CD14-positive monocyte (primary cell): Measurements from ENCODE around the gene RAB11B. TPM values are rescaled to one million over a fixed set of nuclear protein-coding genes. Genes with fewer than 3 reads are reported as not detected.

Experiments
- DNase-seq, 3 donors: peaks; one replicate each; pipeline ENCODE4 v3.0.0-alpha.2; 2011 to 2022
- H2AFZ ChIP-seq: 2 replicates; pipeline ENCODE4 v1.6.0; 2012; ENCODE audit warnings: mild to moderate bottlenecking, low read depth, low read length, inconsistent platforms; ENCODE audit not compliant: insufficient read depth, poor library complexity, severe bottlenecking
- H3K27ac ChIP-seq, 2 donors: 1 replicate in 1 of 2; 2 replicates in 1 of 2; pipeline ENCODE4 v1.5.1; 2012 to 2013; ENCODE audit warnings: low read length in 2 of 2, control low read depth in 1 of 2, inconsistent platforms in 1 of 2, low read depth in 1 of 2, mild to moderate bottlenecking in 1 of 2
- H3K27me3 ChIP-seq, 2 donors: one replicate each; pipeline versions ENCODE4 v1.6.0 to v1.6.1; 2011 to 2013; ENCODE audit warnings: low read length in 2 of 2; ENCODE audit not compliant: control insufficient read depth in 2 of 2, insufficient read depth in 2 of 2
- H3K36me3 ChIP-seq, 2 donors: replicated peaks in 1 of 2; 1 replicate in 1 of 2; 2 replicates in 1 of 2; pipeline versions ENCODE4 v1.5.1 to v1.6.1; 2012 to 2013; ENCODE audit warnings: low read length in 2 of 2, control low read depth in 1 of 2, inconsistent platforms in 1 of 2, mild to moderate bottlenecking in 1 of 2; ENCODE audit not compliant: insufficient read depth in 2 of 2, control insufficient read depth in 1 of 2
- H3K4me1 ChIP-seq, 2 donors: 1 replicate in 1 of 2; 2 replicates in 1 of 2; pipeline versions ENCODE4 v1.5.1 to v1.6.1; 2012 to 2013; ENCODE audit warnings: low read length in 2 of 2, control low read depth in 1 of 2, inconsistent platforms in 1 of 2, mild to moderate bottlenecking in 1 of 2, moderate library complexity in 1 of 2; ENCODE audit not compliant: insufficient read depth in 2 of 2, control insufficient read depth in 1 of 2
- H3K4me2 ChIP-seq: replicated peaks from 2 replicates; pipeline ENCODE3; 2012; ENCODE audit warnings: low read length, moderate library complexity, mild to moderate bottlenecking; ENCODE audit not compliant: poor library complexity, severe bottlenecking; ENCODE audit errors: extremely low read depth
- H3K4me3 ChIP-seq, 3 experiments: fragments of 200-600 bp in 1 of 3; sonication (generic) in 1 of 3; replicated peaks in 1 of 3; 1 replicate in 2 of 3; 2 replicates in 1 of 3; pipeline ENCODE4 v1.5.1; 2011 to 2013; ENCODE audit warnings: low read length in 3 of 3, mild to moderate bottlenecking in 3 of 3, control low read depth in 2 of 3, low read depth in 2 of 3, inconsistent platforms in 1 of 3, moderate library complexity in 1 of 3
- H3K79me2 ChIP-seq: 2 replicates; pipeline ENCODE4 v1.6.0; 2012; ENCODE audit warnings: mild to moderate bottlenecking, control low read depth, inconsistent platforms, low read length, moderate library complexity; ENCODE audit not compliant: insufficient read depth
- H3K9ac ChIP-seq: 2 replicates; pipeline ENCODE4 v1.6.0; 2017; ENCODE audit warnings: low read length, mild to moderate bottlenecking; ENCODE audit not compliant: insufficient read depth, poor library complexity, severe bottlenecking
- H3K9me3 ChIP-seq, 2 donors: replicated peaks in 1 of 2; 1 replicate in 1 of 2; 2 replicates in 1 of 2; pipeline versions ENCODE4 v1.5.1 to v1.6.1; 2012 to 2013; ENCODE audit warnings: low read length in 2 of 2, control low read depth in 1 of 2; ENCODE audit not compliant: control insufficient read depth in 1 of 2, insufficient read depth in 1 of 2
- H4K20me1 ChIP-seq: 2 replicates; pipeline ENCODE4 v1.6.0; 2012; ENCODE audit warnings: mild to moderate bottlenecking, low read length, control low read depth, moderate library complexity; ENCODE audit not compliant: insufficient read depth
- H3K27ac Mint-ChIP-seq, 7 donors: one replicate each; pipeline ENCODE4 v1.8.0; 2020; ENCODE audit warnings: mild to moderate bottlenecking in 7 of 7, mixed read lengths in 7 of 7, moderate library complexity in 6 of 7, inconsistent platforms in 2 of 7
- H3K27me3 Mint-ChIP-seq, 3 donors: one replicate each; pipeline ENCODE4 v1.8.0; 2021 to 2022; ENCODE audit warnings: low read depth in 3 of 3, mild to moderate bottlenecking in 3 of 3, mixed read lengths in 3 of 3, moderate library complexity in 3 of 3, inconsistent platforms in 1 of 3
- H3K36me3 Mint-ChIP-seq, 2 donors: one replicate each; pipeline ENCODE4 v1.8.0; 2020; ENCODE audit warnings: mixed read lengths in 2 of 2, inconsistent platforms in 1 of 2, mild to moderate bottlenecking in 1 of 2
- H3K4me1 Mint-ChIP-seq: one replicate; pipeline ENCODE4 v1.8.0; 2020; ENCODE audit warnings: mild to moderate bottlenecking, mixed read lengths
- H3K4me3 Mint-ChIP-seq, 2 donors: one replicate each; pipeline ENCODE4 v1.8.0; 2020; ENCODE audit warnings: mild to moderate bottlenecking in 2 of 2, mixed read lengths in 2 of 2, moderate library complexity in 1 of 2
- H3K9me3 Mint-ChIP-seq, 7 donors: one replicate each; pipeline ENCODE4 v1.8.0; 2020 to 2022; ENCODE audit warnings: mixed read lengths in 7 of 7, mild to moderate bottlenecking in 6 of 7, moderate library complexity in 6 of 7, inconsistent platforms in 2 of 7
- WGBS: methylation state at CpG from one replicate; pipeline ENCODE4 v1.1.5; 2013; ENCODE audit warnings: missing lambda C conversion rate; ENCODE audit not compliant: insufficient coverage; 5-methylcytosine and 5-hydroxymethylcytosine counted together
- intact Hi-C, 2 donors: fragments of 100-400 bp; cut with micrococcal nuclease; formaldehyde crosslinking; loops; one replicate each; pipeline versions ENCODE4 v1.15.0 to v1.15.1; 2023
- polyA plus RNA-seq, 3 donors: library from polyadenylated mRNA; depleted of rRNA in 1 of 3; unstranded in 2 of 3; stranded (reverse) in 1 of 3; fragments of 300-500 nt in 2 of 3; fragments of >200 nt in 1 of 3; fragmentation: Illumina TruSeq in 2 of 3; gene quantifications; 1 replicate in 2 of 3; 2 replicates in 1 of 3; pipeline ENCODE4 v1.2.3, GENCODE V29; 2012 to 2021
- TF ChIP-seq, protein P1 (sequence below): fragments of 200-600 bp; IDR thresholded peaks from one replicate; pipeline ENCODE4 v1.8.0; 2022; ENCODE audit warnings: antibody characterized with exemption, mild to moderate bottlenecking

Gene RAB11B
- polyA plus RNA-seq, 3 donors: 36.5 to 128 (median 45.4) TPM

DNA sequence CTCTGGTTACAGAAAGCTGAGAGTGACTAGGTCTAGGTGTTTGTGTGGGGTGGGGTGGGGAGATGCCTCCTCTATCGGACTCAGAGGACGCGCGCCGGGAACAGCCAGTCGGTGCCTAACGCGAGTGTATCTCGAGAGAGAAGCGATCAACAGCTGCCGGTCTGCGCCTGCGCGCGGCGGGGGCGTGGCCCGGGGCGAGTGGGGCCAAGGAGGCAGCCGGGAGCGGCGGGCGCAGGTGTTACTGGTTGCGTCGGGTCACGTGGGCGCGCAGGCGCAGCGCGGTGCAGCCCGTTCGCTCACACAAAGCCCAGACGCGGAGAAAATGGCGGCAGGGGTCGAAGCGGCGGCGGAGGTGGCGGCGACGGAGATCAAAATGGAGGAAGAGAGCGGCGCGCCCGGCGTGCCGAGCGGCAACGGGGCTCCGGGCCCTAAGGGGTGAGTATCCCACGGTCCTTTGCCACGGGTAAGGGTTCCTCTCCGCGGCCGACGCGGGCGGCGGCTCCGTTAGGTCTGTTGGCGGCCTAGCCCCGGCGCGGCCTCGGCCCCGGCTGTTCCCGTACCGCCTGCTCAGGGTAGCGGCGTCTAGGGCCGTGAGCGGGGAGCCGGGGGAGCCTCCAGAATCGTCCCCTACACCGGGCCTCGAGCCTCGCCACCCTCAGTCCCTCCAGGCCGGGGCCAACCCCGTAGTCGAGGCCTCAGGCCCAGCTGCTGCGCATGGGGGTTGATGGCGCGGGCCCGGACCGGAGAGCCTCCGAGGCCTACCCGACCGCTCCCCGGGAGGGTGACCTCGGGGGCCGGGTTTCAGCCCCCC, 54.7 kb downstream of the RAB11B start, which contains the start of gene HNRNPM:
HNRNPM (plus strand) TSS at position 299 of the 811 bp plus-strand sequence; CDS start at position 323, 24 bp downstream.
- Histone ChIP-seq H3K4me3 (peak within 1 kb of the TSS; percentile 90 to 94 (median 94)), H3K79me2 (peaks cover 52% of the 10 kb centered on the region)
- peaks cover 38% of the 10 kb centered on the region for H3K4me1 Mint-ChIP-seq

DNA sequence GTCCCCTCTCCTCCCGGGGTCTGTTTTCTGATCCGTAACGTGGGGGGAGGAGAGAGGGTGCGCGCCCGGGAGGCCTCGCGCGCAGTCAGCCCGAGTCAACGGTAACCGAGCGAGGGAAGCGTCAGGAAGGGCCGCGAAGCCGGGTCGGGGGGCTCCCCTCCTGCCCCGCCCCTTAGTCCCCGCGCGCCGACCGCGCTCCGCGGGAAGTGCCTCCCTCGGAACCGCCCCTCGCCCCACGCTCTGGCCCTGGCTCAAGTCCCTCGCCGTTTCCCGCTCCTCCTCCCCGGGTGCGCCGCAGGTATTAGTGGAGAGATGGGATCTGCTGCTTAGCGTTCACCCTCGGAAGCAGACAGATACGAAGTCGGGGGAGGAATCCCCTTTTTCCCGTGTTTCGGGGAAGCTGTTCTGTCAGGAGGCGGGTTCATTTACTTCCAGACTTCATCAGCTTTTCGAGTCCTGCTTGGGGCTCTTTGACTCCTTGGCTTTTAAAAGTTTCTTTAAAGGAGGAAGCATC, 55.4 kb downstream of the RAB11B start:
- peaks cover 19 to 21% of the 10 kb centered on the region in 2 donors for H3K36me3 Mint-ChIP-seq
- H3K4me3 Mint-ChIP-seq: peak overlapping the region; percentile 93 to 98
- Histone ChIP-seq H3K79me2 (peaks cover 58% of the 10 kb centered on the region), H3K9me3 (no peaks in the 10 kb centered on the region), H2AFZ (peak overlapping the region; percentile 97), H3K27me3 (no peaks in the 10 kb centered on the region), H3K4me2 (peak overlapping the region; percentile 89), H3K27ac (peak overlapping the region; percentile 64 to 94), H3K4me1 (peaks cover 25 to 26% of the 10 kb centered on the region in 2 donors), H3K9ac (peak overlapping the region; percentile 98), H4K20me1 (peaks cover 57% of the 10 kb centered on the region), H3K36me3 (peaks cover 13 to 16% of the 10 kb centered on the region in 2 donors), H3K4me3 (peak overlapping the region; percentile 90 to 94 (median 94))
- no peaks in the 10 kb centered on the region for H3K9me3 Mint-ChIP-seq
- 0% methylated on average over 7 of the region's 45 CpGs for WGBS
- TF ChIP-seq, protein P1, sequence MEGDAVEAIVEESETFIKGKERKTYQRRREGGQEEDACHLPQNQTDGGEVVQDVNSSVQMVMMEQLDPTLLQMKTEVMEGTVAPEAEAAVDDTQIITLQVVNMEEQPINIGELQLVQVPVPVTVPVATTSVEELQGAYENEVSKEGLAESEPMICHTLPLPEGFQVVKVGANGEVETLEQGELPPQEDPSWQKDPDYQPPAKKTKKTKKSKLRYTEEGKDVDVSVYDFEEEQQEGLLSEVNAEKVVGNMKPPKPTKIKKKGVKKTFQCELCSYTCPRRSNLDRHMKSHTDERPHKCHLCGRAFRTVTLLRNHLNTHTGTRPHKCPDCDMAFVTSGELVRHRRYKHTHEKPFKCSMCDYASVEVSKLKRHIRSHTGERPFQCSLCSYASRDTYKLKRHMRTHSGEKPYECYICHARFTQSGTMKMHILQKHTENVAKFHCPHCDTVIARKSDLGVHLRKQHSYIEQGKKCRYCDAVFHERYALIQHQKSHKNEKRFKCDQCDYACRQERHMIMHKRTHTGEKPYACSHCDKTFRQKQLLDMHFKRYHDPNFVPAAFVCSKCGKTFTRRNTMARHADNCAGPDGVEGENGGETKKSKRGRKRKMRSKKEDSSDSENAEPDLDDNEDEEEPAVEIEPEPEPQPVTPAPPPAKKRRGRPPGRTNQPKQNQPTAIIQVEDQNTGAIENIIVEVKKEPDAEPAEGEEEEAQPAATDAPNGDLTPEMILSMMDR: no peak
- peak overlapping the region; percentile 85 to 94 (median 92) for H3K27ac Mint-ChIP-seq
- H3K4me1 Mint-ChIP-seq: peaks cover 44% of the 10 kb centered on the region
- peaks cover 0 to 7% (median 3%) of the 10 kb centered on the region in 3 donors for H3K27me3 Mint-ChIP-seq
- intact Hi-C loops: loop anchor here (5.0 to 10.0 kb wide), 2 partner anchors 33 to 59 kb away; partner anchors contain the start of genes MARCHF2 (in 2 of the 2) and PRAM1 (in 1 of the 2)
- peak in 2 of 3 donors; percentile 19 to 29 for DNase-seq

More for the DNA sequence above, 54.7 kb downstream of the RAB11B start, which contains the start of gene HNRNPM:
- H3K9me3 ChIP-seq: no peaks in the 10 kb centered on the region
- peak within 1 kb of the TSS; percentile 89 for H3K4me2 ChIP-seq
- peaks cover 50% of the 10 kb centered on the region for H4K20me1 ChIP-seq
- H3K36me3 ChIP-seq: peaks cover 13 to 16% of the 10 kb centered on the region in 2 donors
- under 1% methylated on average over 90 of the region's 93 CpGs for WGBS
- no peaks in the 10 kb centered on the region for H3K27me3 ChIP-seq
- Mint-ChIP-seq H3K27me3 (peaks cover 0 to 7% (median 3%) of the 10 kb centered on the region in 3 donors), H3K27ac (peak within 1 kb of the TSS; percentile 87 to 97 (median 95)), H3K4me3 (peak within 1 kb of the TSS; percentile 93 to 98), H3K9me3 (no peaks in the 10 kb centered on the region), H3K36me3 (peaks cover 19 to 21% of the 10 kb centered on the region in 2 donors)
- intact Hi-C loops: loop anchor here (5.0 to 10.0 kb wide), 2 partner anchors 33 to 60 kb away; partner anchors contain the start of genes MARCHF2 (in 2 of the 2) and PRAM1 (in 1 of the 2)
- TF ChIP-seq, protein P1: no peak
- peak within 1 kb of the TSS; percentile 64 to 94 for H3K27ac ChIP-seq
- peaks cover 25 to 26% of the 10 kb centered on the region in 2 donors for H3K4me1 ChIP-seq
- peak within 1 kb of the TSS; percentile 97 for H2AFZ ChIP-seq
- H3K9ac ChIP-seq: peak within 1 kb of the TSS; percentile 98
- DNase-seq: peak; percentile 98 to 99 (median 98)
